Heart left ventricle (tissue), 13 donors: ENCODE results near the gene TTLL11.

Experiments used
- CTCF ChIP-seq, 12 donors: fragments of 200-600 bp; sonication (generic) in 4 of 12; IDR thresholded peaks; one replicate each; pipeline versions ENCODE4 v1.5.0 to v1.8.0; 2018 to 2022; ENCODE audit warnings: antibody characterized with exemption in 12 of 12, mild to moderate bottlenecking in 5 of 12
- POLR2A ChIP-seq, 2 donors: fragments of 450-650 bp; IDR thresholded peaks; one replicate each; pipeline ENCODE4 v1.6.1; 2017; ENCODE audit warnings: antibody characterized with exemption in 2 of 2, mild to moderate bottlenecking in 2 of 2, moderate library complexity in 2 of 2
- donor health status: ischemic (EF 13 %, LVEDD 7.1; RV severe dilation, severe dysfunction).
- donor health status: DM: no; HTN: yes; CAD: no.
- donor health status: DM: no; HTN: no; CAD: no.
- donor health status: ischemic (EF 25% LVEDD 6.9; RV normal size, moderate dysfunction).
- donor health status: ischemic (EF 25% LVEDD 5.7; RV mildly dilated, moderate dysfunction).
- donor health status: ischemic (EF 35%, LVEDD 5.7; RV mildly dilated, moderate dysfunction).
- donor health status: nonischemic (EF 11% LVEDD 7.7; RV severe dilation, severe dysfunction).
- donor health status: DM: yes; HTN: yes; CAD: no.
- donor health status: PGD.
- donor health status: ischemic (EF 29% LVEDD 5.4; RV normal size, mild dysfunction).
- donor health status: nonischemic (EF 23%, LVEDD 6.1; RV moderate dilation, normal function).

GRCh38 chr9:122060481-122060880, 32.6 kb downstream of the TTLL11 start:
- no peak for TF ChIP-seq CTCF (IDR thresholded peaks at IDR 0.05)
- TF ChIP-seq POLR2A (IDR thresholded peaks at IDR 0.05) = no peak
